H9 (cell line): ENCODE results near the gene ATF1. TPM values are rescaled to one million over a fixed set of nuclear protein-coding genes. Genes with fewer than 3 reads are reported as not detected.
"Not testable (repeated sequence)": the region's sequence is repeated elsewhere in the genome, so short reads cannot be mapped to it uniquely, and the experiment has no call there.

ENCODE experiments used
- DNase-seq: peaks from one replicate; pipeline ENCODE4 v3.0.0-alpha.2; 2017
- H2AFZ ChIP-seq: one replicate; pipeline ENCODE4 v1.6.1; 2013; ENCODE audit warnings: mild to moderate bottlenecking, low read length, control low read depth, moderate library complexity
- H2AK5ac ChIP-seq: 2 replicates; pipeline ENCODE4 v1.6.1; 2013; ENCODE audit warnings: low read length, control low read depth, mixed read lengths; ENCODE audit not compliant: insufficient read length
- H2BK120ac ChIP-seq: one replicate; pipeline ENCODE4 v1.6.1; 2013; ENCODE audit warnings: low read depth, mild to moderate bottlenecking, low read length, control low read depth, inconsistent platforms; ENCODE audit not compliant: poor library complexity, severe bottlenecking
- H2BK12ac ChIP-seq: 2 replicates; pipeline ENCODE4 v1.6.1; 2013; ENCODE audit warnings: low read length, control low read depth, mixed read lengths, low read depth; ENCODE audit not compliant: insufficient read length
- H2BK15ac ChIP-seq: 2 replicates; pipeline ENCODE4 v1.6.1; 2013; ENCODE audit warnings: low read depth, low read length, control low read depth
- H2BK20ac ChIP-seq: one replicate; pipeline ENCODE4 v1.6.1; 2013; ENCODE audit warnings: low read depth, mild to moderate bottlenecking, low read length, control low read depth, inconsistent platforms; ENCODE audit not compliant: poor library complexity, severe bottlenecking
- H2BK5ac ChIP-seq: 2 replicates; pipeline ENCODE4 v1.6.1; 2013; ENCODE audit warnings: low read length, control low read depth, mixed read lengths; ENCODE audit not compliant: insufficient read length
- H3K14ac ChIP-seq: 2 replicates; pipeline ENCODE4 v1.6.1; 2013; ENCODE audit warnings: low read length, control low read depth; ENCODE audit not compliant: insufficient read depth
- H3K18ac ChIP-seq: 2 replicates; pipeline ENCODE4 v1.6.1; 2013; ENCODE audit warnings: low read depth, mild to moderate bottlenecking, mixed read lengths, low read length, control low read depth; ENCODE audit not compliant: insufficient read length
- H3K23ac ChIP-seq: 2 replicates; pipeline ENCODE4 v1.6.1; 2013; ENCODE audit warnings: low read length, control low read depth, mixed read lengths, low read depth; ENCODE audit not compliant: insufficient read length
- H3K23me2 ChIP-seq: 2 replicates; pipeline ENCODE4 v1.6.1; 2013; ENCODE audit warnings: low read depth, mild to moderate bottlenecking, mixed read lengths, low read length, control low read depth; ENCODE audit not compliant: insufficient read length, poor library complexity, severe bottlenecking
- H3K27ac ChIP-seq: 2 replicates; pipeline ENCODE4 v1.5.1; 2013; ENCODE audit warnings: low read length, control low read depth, mixed read lengths, low read depth; ENCODE audit not compliant: insufficient read length
- H3K27me3 ChIP-seq: 2 replicates; pipeline ENCODE4 v1.6.1; 2013; ENCODE audit warnings: low read length, control low read depth, inconsistent platforms; ENCODE audit not compliant: insufficient read depth
- H3K4ac ChIP-seq: 2 replicates; pipeline ENCODE4 v1.6.1; 2013; ENCODE audit warnings: low read depth, mild to moderate bottlenecking, control low read depth, inconsistent platforms, low read length, moderate library complexity
- H3K4me1 ChIP-seq: 2 replicates; pipeline ENCODE4 v1.6.1; 2013; ENCODE audit warnings: low read length, control low read depth, inconsistent platforms; ENCODE audit not compliant: insufficient read depth
- H3K4me2 ChIP-seq: 2 replicates; pipeline ENCODE4 v1.6.1; 2013; ENCODE audit warnings: low read length, control low read depth, mixed read lengths; ENCODE audit not compliant: insufficient read length, insufficient read depth
- H3K56ac ChIP-seq: 2 replicates; pipeline ENCODE4 v1.6.1; 2013; ENCODE audit warnings: low read depth, mild to moderate bottlenecking, mixed read lengths, low read length, control low read depth; ENCODE audit not compliant: insufficient read length
- H3K79me1 ChIP-seq: 2 replicates; pipeline ENCODE4 v1.6.1; 2013; ENCODE audit warnings: low read depth, mild to moderate bottlenecking, moderate library complexity, low read length, control low read depth, inconsistent platforms; ENCODE audit not compliant: insufficient read depth, poor library complexity, severe bottlenecking
- H3K79me2 ChIP-seq: 2 replicates; pipeline ENCODE4 v1.6.1; 2013; ENCODE audit warnings: low read length, control low read depth, inconsistent platforms; ENCODE audit not compliant: insufficient read depth
- H3K9ac ChIP-seq: 2 replicates; pipeline ENCODE4 v1.6.1; 2013; ENCODE audit warnings: low read length, control low read depth, mixed read lengths; ENCODE audit not compliant: insufficient read length; ENCODE audit errors: extremely low read depth
- H3K9me3 ChIP-seq: one replicate; pipeline ENCODE4 v1.6.1; 2013; ENCODE audit warnings: low read depth, low read length, inconsistent platforms; ENCODE audit not compliant: control insufficient read depth
- H3T11ph ChIP-seq: one replicate; pipeline ENCODE4 v1.6.1; 2013; ENCODE audit warnings: mild to moderate bottlenecking, low read length, control low read depth, inconsistent platforms
- H4K20me1 ChIP-seq: one replicate; pipeline ENCODE4 v1.6.1; 2013; ENCODE audit not compliant: control insufficient read depth, insufficient read length, insufficient read depth
- H4K5ac ChIP-seq: 2 replicates; pipeline ENCODE4 v1.6.1; 2013; ENCODE audit warnings: low read depth, mild to moderate bottlenecking, mixed read lengths, low read length, control low read depth; ENCODE audit not compliant: insufficient read length
- H4K8ac ChIP-seq: replicated peaks from 2 replicates; pipeline ENCODE4 v1.6.1; 2013; ENCODE audit warnings: low read length, control low read depth, mixed read lengths, low read depth; ENCODE audit not compliant: insufficient read length
- H4K91ac ChIP-seq: 2 replicates; pipeline ENCODE4 v1.6.1; 2013; ENCODE audit warnings: low read depth, mild to moderate bottlenecking, moderate library complexity, mixed read lengths, low read length, control low read depth; ENCODE audit not compliant: insufficient read length
- H3K27ac Mint-ChIP-seq, 3 experiments: 2 replicates in 2 of 3; 3 replicates in 1 of 3; pipeline ENCODE4 v1.8.0; 2020 to 2021; ENCODE audit warnings: mixed read lengths in 3 of 3, mild to moderate bottlenecking in 1 of 3, moderate library complexity in 1 of 3
- H3K27me3 Mint-ChIP-seq: 2 replicates; pipeline ENCODE4 v1.8.0; 2021; ENCODE audit warnings: low read depth, mild to moderate bottlenecking, moderate library complexity, mixed read lengths
- H3K36me3 Mint-ChIP-seq, 3 experiments: 2 replicates in 2 of 3; 3 replicates in 1 of 3; pipeline ENCODE4 v1.8.0; 2020 to 2021; ENCODE audit warnings: low read depth in 3 of 3, mixed read lengths in 3 of 3; ENCODE audit not compliant: insufficient read depth in 1 of 3
- H3K4me1 Mint-ChIP-seq, 2 experiments: 2 replicates each; pipeline ENCODE4 v1.8.0; 2020; ENCODE audit warnings: mixed read lengths in 2 of 2
- H3K4me3 Mint-ChIP-seq, 2 experiments: 2 replicates in 1 of 2; 3 replicates in 1 of 2; pipeline ENCODE4 v1.8.0; 2020 to 2021; ENCODE audit warnings: mild to moderate bottlenecking in 2 of 2, mixed read lengths in 2 of 2, moderate library complexity in 1 of 2
- H3K9me3 Mint-ChIP-seq, 2 experiments: 2 replicates in 1 of 2; 3 replicates in 1 of 2; pipeline ENCODE4 v1.8.0; 2020; ENCODE audit warnings: mild to moderate bottlenecking in 2 of 2, mixed read lengths in 2 of 2, moderate library complexity in 1 of 2
- CTCF ChIP-seq: fragments of 200-600 bp; sonication (generic); conservative IDR thresholded peaks from 3 replicates; pipeline ENCODE4 v1.8.0; 2021; ENCODE audit warnings: antibody characterized with exemption, mild to moderate bottlenecking
- WGBS: extraction: QIAGEN DNeasy Blood & Tissue Kit; methylation state at CpG from one replicate; pipeline ENCODE4 v1.1.7; 2013; ENCODE audit warnings: missing lambda C conversion rate, low lambda C conversion rate, mixed read lengths; ENCODE audit not compliant: insufficient read length; ENCODE audit errors: extremely low coverage; 5-methylcytosine and 5-hydroxymethylcytosine counted together
- total RNA-seq: library from RNA; stranded (reverse); gene quantifications from 2 replicates; pipeline ENCODE4 v1.2.1, GENCODE V29; 2021

Gene ATF1
- total RNA-seq, 1 experiment from 2014 or later, result 47.8 TPM

GRCh38 chr12:50865266-50865665, 101.4 kb downstream of the ATF1 start:
- Histone ChIP-seq H3K4ac (no peak overlapping the region), H4K8ac (no peak overlapping the region), H3K56ac (no peak overlapping the region), H3K27ac (no peak overlapping the region), H3K23me2 (no peaks in the 10 kb centered on the region), H3K79me2 (no peaks in the 10 kb centered on the region), H3K9me3 (no peaks in the 10 kb centered on the region), H3K4me1 (no peaks in the 10 kb centered on the region), H4K91ac (no peak overlapping the region), H3K79me1 (no peaks in the 10 kb centered on the region), H2AK5ac (no peak overlapping the region), H3K18ac (no peak overlapping the region), H4K20me1 (no peaks in the 10 kb centered on the region), H2BK120ac (no peak overlapping the region), H2BK5ac (no peak overlapping the region), H2BK12ac (no peak overlapping the region), H3T11ph (no peak overlapping the region), H2AFZ (no peak overlapping the region), H3K9ac (no peak overlapping the region), H3K27me3 (no peaks in the 10 kb centered on the region), H3K4me2 (no peak overlapping the region), H3K14ac (no peak overlapping the region), H2BK15ac (no peak overlapping the region), H2BK20ac (no peak overlapping the region), H4K5ac (no peak overlapping the region), H3K23ac (no peak overlapping the region)
- DNase-seq, result no peak
- no peak overlapping the region for H3K4me3 Mint-ChIP-seq
- peaks cover 7% of the 10 kb centered on the region in 2 experiments; a peak in 3 of 4 replicates for H3K4me1 Mint-ChIP-seq
- H3K27me3 Mint-ChIP-seq, result no peaks in the 10 kb centered on the region
- peaks cover 21 to 30% of the 10 kb centered on the region in 2 experiments for H3K9me3 Mint-ChIP-seq
- no peak overlapping the region for H3K27ac Mint-ChIP-seq
- H3K36me3 Mint-ChIP-seq, result peaks cover 13 to 23% (median 14%) of the 10 kb centered on the region in 3 experiments
- WGBS, result no CpG with 5 or more reads among the region's 3 CpGs
- TF ChIP-seq CTCF, result no peak

GRCh38 chr12:50868881-50869280, 105.0 kb downstream of the ATF1 start:
- not testable (repeated sequence) for H3K56ac ChIP-seq, H2BK20ac ChIP-seq
- WGBS, result no CpG with 5 or more reads among the region's 2 CpGs

More at GRCh38 chr12:50868881-50869280, 105.0 kb downstream of the ATF1 start:
- H3K27ac Mint-ChIP-seq, H2AFZ ChIP-seq, H3K27me3 ChIP-seq, H3K9ac ChIP-seq, H3K4me1 ChIP-seq, H2BK15ac ChIP-seq, H2BK12ac ChIP-seq, H4K5ac ChIP-seq, H3K23me2 ChIP-seq, H3K9me3 ChIP-seq, H3T11ph ChIP-seq, H2AK5ac ChIP-seq, H3K79me2 ChIP-seq, H3K4me3 Mint-ChIP-seq, H2BK120ac ChIP-seq, H3K4ac ChIP-seq, DNase-seq, H3K27ac ChIP-seq, H4K91ac ChIP-seq, H2BK5ac ChIP-seq, H3K27me3 Mint-ChIP-seq, H3K4me2 ChIP-seq, H3K23ac ChIP-seq, H3K14ac ChIP-seq, H4K8ac ChIP-seq, H3K79me1 ChIP-seq, H4K20me1 ChIP-seq, H3K18ac ChIP-seq: not testable (repeated sequence)
- peaks cover 14 to 16% of the 10 kb centered on the region in 2 experiments for H3K4me1 Mint-ChIP-seq
- peaks cover 13 to 23% (median 14%) of the 10 kb centered on the region in 3 experiments for H3K36me3 Mint-ChIP-seq
- H3K9me3 Mint-ChIP-seq, result peaks cover 21 to 38% of the 10 kb centered on the region in 2 experiments
